AG09319 (cell line): ENCODE data around the gene RNF38.
"Not testable (repeated sequence)": the region's sequence is repeated elsewhere in the genome, so short reads cannot be mapped to it uniquely, and the experiment has no call there.

Experiments
- DNase-seq: peaks from one replicate; pipeline ENCODE4 v3.0.0-alpha.2; 2010; ENCODE audit warnings: low read depth; ENCODE audit errors: extremely low read depth
- CTCF ChIP-seq: IDR thresholded peaks from 2 replicates; pipeline ENCODE4 v1.5.1; 2011; ENCODE audit warnings: low read depth, mild to moderate bottlenecking, inconsistent platforms, low read length, moderate library complexity

The RNF38 gene

DNA sequence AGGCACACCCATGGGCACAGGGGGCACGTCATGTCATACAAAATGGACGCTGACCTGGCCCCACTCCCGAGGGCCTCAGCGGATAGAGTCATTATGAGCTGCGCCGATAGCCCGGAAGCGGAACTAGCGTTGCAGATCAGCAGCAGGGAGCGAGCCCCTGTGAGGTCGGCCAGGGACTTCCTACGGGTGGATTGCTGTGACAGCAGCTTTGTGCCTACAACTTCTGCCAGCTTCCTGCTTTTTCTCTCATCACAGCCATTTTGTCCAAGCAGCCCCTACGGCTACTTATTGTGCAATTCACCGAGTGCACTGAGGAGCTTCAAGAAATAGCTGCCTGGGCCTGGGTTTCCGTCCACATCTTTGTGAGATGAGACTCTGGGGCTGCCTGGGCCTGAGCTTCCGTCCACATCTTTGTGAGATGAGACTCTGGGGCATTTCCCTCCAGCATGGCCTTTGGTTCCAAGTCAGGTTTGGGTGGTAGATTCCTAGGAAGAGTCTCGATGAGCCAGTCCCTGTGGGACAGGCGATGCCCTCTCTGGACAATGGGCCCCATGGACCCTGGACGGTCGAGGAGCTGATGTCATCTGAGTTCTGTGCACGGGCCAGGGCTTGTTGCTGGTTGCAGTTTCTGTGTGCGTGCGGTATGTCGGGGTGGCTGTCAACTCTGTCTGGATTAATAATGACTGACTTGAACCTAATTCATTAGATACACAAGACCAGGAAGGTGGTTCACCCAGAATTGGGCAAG lies 74.8 kb downstream of the RNF38 start:
- TF ChIP-seq CTCF: no peak

DNA sequence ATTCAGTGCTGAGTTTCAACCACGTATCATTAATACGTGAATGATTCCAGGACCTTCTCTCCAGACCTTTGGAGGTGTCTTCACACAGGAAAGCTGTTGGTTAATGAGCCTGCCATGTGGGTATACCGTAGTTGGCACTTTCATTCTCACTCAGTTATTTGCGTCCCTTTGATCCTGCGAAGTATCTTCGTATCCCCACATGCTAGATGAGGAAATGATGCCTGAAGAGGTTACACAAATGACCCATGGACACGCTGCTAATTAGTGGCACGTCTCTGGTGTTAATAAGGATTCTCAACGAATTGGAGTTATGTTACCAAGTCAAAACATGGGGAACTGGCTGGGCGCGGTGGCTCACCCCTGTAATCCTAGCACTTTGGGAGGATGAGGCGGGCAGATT lies 76.1 kb downstream of the RNF38 start:
- no peak for TF ChIP-seq CTCF
- no peak for DNase-seq

More for the DNA sequence above, 74.8 kb downstream of the RNF38 start:
- no peak for DNase-seq

GRCh38 chr9:36322462-36322861 lies 77.6 kb downstream of the RNF38 start:
- no peak for TF ChIP-seq CTCF
- DNase-seq: no peak

DNA sequence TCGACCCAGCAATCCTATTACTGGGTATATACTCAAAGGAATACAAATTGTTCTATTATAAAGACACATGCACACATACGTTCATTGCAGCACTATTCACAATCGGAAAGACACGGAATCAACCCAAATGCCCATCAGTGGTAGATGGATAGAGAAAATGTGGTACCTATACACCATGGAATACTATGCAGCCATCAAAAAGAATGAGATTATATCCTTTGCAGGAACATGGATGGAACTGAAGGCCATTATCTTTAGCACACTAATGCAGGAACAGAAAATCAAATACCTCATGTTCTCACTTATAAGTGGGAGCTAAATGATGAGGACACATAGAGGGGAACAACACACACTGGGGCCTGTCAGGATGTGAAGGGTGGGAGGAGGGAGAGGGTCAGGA lies 78.2 kb downstream of the RNF38 start:
- not testable (repeated sequence) for DNase-seq

DNA sequence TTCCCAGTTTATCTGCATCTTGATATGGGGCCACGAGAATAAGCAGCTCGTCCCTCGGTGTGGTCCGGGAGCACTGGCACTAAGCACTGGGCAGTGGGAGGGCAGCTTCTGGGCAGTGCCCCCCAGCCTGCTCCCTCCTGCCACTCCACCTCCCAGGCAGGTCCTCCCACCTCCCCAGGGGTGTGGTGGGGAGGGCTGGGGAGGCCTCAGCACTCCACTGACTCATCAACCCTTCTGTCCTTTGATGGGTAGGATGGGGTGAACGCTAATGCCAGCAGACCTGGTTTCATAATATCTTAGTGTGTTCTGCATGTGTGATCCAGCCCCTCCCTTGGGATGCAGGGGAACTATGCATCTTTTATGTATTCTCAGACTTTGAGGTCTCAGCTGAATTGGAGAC lies 79.6 kb downstream of the RNF38 start:
- DNase-seq: no peak

GRCh38 chr9:36319806-36320205 lies 80.3 kb downstream of the RNF38 start:
- no peak for DNase-seq
- no peak for TF ChIP-seq CTCF

More for the DNA sequence above, 79.6 kb downstream of the RNF38 start:
- no peak for TF ChIP-seq CTCF

DNA sequence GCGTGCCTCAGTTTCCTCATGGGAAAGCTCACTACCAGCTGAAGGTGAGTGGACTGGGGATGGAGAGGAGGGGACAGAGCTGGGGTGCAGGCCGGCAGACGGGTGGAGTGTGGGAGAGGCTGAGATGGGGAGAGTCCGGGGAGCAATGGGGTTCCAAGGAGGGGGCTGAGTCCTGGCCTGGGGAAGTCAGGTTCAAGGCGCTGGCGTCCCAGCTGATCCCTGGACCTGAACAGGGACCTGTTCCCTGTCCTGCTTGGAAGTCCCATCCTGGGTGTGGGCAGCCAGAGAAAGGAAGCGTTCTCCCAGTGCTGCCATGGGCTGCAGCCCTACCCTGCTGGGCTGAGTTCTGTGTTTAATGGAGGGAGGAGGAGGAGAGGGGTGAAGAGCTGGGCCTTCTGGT lies 80.9 kb downstream of the RNF38 start:
- TF ChIP-seq CTCF: no peak
- DNase-seq: no peak

- no peak for TF ChIP-seq CTCF
- DNase-seq: no peak
Measured at GRCh38 chr9:36318212-36318802, 81.8 kb downstream of the RNF38 start.
